Measurements from ENCODE around the gene LRP1B.

The LRP1B gene

GRCh38 chr2:141660232-141660631 is 470.6 kb downstream of the LRP1B start:
- no peak for TF ChIP-seq CTCF (IDR thresholded peaks at IDR 0.05)
- Histone ChIP-seq H3K36me3 (no peaks in the 10 kb centered on the region), H3K4me1 (ENCODE audit: control insufficient read depth in 1 of 2, insufficient read depth in 1 of 2, low read depth in 1 of 2, low read length in 1 of 2) (no peaks in the 10 kb centered on the region), H3K27ac (no peak overlapping the region), H3K9me3 (no peaks in the 10 kb centered on the region), H3K4me3 (ENCODE audit: low read depth in 1 of 2, low read length in 1 of 2) (no peak overlapping the region), H3K27me3 (no peaks in the 10 kb centered on the region)

GRCh38 chr2:141654311-141654710 is 476.5 kb downstream of the LRP1B start:
- Histone ChIP-seq H3K9me3 (no peaks in the 10 kb centered on the region), H3K36me3 (no peaks in the 10 kb centered on the region), H3K4me1 (ENCODE audit: control insufficient read depth in 1 of 2, insufficient read depth in 1 of 2, low read depth in 1 of 2, low read length in 1 of 2) (no peaks in the 10 kb centered on the region), H3K4me3 (ENCODE audit: low read depth in 1 of 2, low read length in 1 of 2) (no peak overlapping the region), H3K27me3 (no peaks in the 10 kb centered on the region), H3K27ac (no peak overlapping the region)
- no peak for TF ChIP-seq CTCF (IDR thresholded peaks at IDR 0.05)

- no peaks in the 10 kb centered on the region for H3K4me1 ChIP-seq (ENCODE audit: control insufficient read depth in 1 of 2, insufficient read depth in 1 of 2, low read depth in 1 of 2, low read length in 1 of 2)
- H3K27ac ChIP-seq, result no peak overlapping the region
- TF ChIP-seq CTCF (IDR thresholded peaks at IDR 0.05), result no peak
- H3K9me3 ChIP-seq, result no peaks in the 10 kb centered on the region
- H3K27me3 ChIP-seq, result no peaks in the 10 kb centered on the region
- no peaks in the 10 kb centered on the region for H3K36me3 ChIP-seq
- no peak overlapping the region for H3K4me3 ChIP-seq (ENCODE audit: low read depth in 1 of 2, low read length in 1 of 2)
Observed at GRCh38 chr2:141653184-141653583, 477.6 kb downstream of the LRP1B start.

- no peak overlapping the region for H3K4me3 ChIP-seq (ENCODE audit: low read depth in 1 of 2, low read length in 1 of 2)
- H3K27ac ChIP-seq, result no peak overlapping the region
- H3K36me3 ChIP-seq, result no peaks in the 10 kb centered on the region
- H3K4me1 ChIP-seq (ENCODE audit: control insufficient read depth in 1 of 2, insufficient read depth in 1 of 2, low read depth in 1 of 2, low read length in 1 of 2), result no peaks in the 10 kb centered on the region
- no peaks in the 10 kb centered on the region for H3K27me3 ChIP-seq
- no peak for TF ChIP-seq CTCF (IDR thresholded peaks at IDR 0.05)
- no peaks in the 10 kb centered on the region for H3K9me3 ChIP-seq
Observed at GRCh38 chr2:141652308-141652707, 478.5 kb downstream of the LRP1B start.

GRCh38 chr2:141647353-141647752 is 483.5 kb downstream of the LRP1B start:
- no peak overlapping the region for H3K27ac ChIP-seq
- H3K36me3 ChIP-seq, result no peaks in the 10 kb centered on the region
- no peaks in the 10 kb centered on the region for H3K9me3 ChIP-seq
- H3K4me1 ChIP-seq (ENCODE audit: control insufficient read depth in 1 of 2, insufficient read depth in 1 of 2, low read depth in 1 of 2, low read length in 1 of 2), result no peaks in the 10 kb centered on the region
- TF ChIP-seq CTCF (IDR thresholded peaks at IDR 0.05), result no peak
- H3K4me3 ChIP-seq (ENCODE audit: low read depth in 1 of 2, low read length in 1 of 2), result no peak overlapping the region
- H3K27me3 ChIP-seq, result no peaks in the 10 kb centered on the region

- H3K4me1 ChIP-seq (ENCODE audit: control insufficient read depth in 1 of 2, insufficient read depth in 1 of 2, low read depth in 1 of 2, low read length in 1 of 2), result no peaks in the 10 kb centered on the region
- no peaks in the 10 kb centered on the region for H3K36me3 ChIP-seq
- H3K27me3 ChIP-seq, result no peaks in the 10 kb centered on the region
- H3K9me3 ChIP-seq, result no peaks in the 10 kb centered on the region
- no peak overlapping the region for H3K4me3 ChIP-seq (ENCODE audit: low read depth in 1 of 2, low read length in 1 of 2)
- H3K27ac ChIP-seq, result no peak overlapping the region
- no peak for TF ChIP-seq CTCF (IDR thresholded peaks at IDR 0.05)
Observed at GRCh38 chr2:141641462-141641861, 489.4 kb downstream of the LRP1B start.

Data from neutrophil (primary cell).